GF-D8 (cell line): ENCODE measurements around the gene STYXL2.

ENCODE experiments used
- DNase-seq: peaks from one replicate; lab custom pipeline; 2025; lab: John Stamatoyannopoulos, UW

STYXL2 gene

DNA sequence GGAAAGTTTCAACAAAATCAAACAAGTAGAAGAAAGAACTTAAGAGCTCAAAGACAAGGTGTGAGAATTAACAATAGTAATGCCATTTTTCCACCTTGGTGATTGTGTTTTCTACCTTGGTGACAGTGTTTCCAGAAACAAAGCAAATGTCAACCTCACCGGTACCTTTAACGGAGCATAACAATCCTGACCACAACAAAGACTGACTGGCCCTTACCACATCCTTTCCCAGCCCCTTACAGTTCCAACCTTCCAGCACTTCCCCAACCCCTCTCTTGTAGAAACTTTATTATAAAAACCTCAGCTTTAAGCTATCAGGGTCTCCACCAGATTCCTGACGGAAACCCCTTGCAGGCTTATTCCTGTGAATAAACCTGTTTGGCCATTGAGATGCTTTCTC lies 16.7 kb downstream of the STYXL2 start:
- DNase-seq, result no peak

- DNase-seq, result no peak
These were observed 18.2 kb downstream of the STYXL2 start for GRCh38 chr1:167111868-167112709.

DNA sequence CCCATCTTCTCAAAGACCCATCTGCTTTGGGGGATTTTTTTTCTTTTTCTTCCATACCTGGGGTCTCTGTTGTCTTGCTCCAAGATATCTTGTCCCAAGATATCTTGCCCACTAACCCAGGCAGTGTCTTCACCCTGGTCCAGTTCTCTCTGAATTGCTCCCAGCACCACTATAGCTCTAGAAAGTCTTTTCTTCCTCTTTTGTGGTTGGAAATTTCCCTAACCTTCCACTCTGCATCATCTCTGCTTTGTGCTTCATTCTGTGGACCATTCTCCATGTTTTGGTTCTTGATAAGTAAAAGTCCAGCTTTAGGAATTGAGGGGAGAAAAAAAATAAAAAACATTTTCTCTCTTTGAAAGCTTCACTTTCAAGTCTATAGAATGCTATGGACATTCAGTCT lies 20.9 kb downstream of the STYXL2 start:
- DNase-seq, result no peak

DNA sequence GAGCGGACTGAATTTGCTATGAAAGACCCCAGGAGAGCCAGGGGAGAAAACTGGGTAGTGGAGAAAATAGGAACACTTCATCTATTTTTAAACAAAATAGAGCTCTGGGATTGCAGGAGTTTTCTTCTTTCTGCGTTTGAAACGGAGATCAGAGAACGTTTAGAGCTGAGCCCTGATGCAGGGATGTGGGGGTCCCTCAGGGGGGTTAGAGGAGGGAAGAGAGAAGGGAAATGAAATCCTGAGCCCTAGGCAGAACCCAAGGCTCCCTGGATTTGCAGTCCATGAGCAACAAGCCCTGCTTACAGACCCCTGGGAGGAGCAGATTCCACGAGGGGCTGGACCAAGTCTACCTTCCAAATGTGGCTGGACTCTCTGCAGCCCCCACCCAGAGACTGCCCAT lies 21.8 kb downstream of the STYXL2 start:
- no peak for DNase-seq

- no peak for DNase-seq
These were observed 22.3 kb downstream of the STYXL2 start for GRCh38 chr1:167116174-167116573.

DNA sequence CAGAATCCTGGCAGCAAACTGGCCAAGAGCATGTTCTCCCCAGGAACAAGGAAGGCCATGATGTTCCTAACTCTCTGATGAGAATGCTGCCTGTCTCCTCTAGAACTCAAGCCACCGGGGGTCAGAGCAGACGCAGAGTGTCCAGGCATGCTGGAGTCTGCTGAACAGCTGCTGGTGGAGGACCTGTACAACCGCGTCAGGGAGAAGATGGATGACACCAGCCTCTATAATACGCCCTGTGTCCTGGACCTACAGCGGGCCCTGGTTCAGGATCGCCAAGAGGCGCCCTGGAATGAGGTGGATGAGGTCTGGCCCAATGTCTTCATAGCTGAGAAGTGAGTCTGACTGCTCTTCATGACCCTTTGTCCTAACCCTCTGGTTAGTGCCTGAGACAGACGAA lies 23.4 kb downstream of the STYXL2 start:
- DNase-seq, result no peak

DNA sequence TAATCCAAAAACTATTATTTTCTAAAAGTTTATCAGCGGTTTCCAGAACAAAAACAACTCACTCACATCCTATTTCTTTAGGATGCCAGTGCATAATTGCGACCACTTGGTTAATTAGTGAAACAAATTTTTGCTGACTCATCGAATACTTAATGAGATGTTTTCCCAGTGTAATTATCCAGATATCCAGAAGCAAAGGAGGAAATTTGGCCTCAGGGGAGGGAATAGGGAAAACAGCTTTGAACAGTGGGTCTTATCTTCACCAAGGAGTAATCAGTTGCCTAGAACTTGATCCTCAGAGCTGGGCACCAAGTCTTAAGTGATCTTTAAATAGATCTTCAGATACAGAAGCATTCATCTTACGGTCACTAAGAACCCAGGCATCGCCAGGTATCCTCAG lies 24.3 kb downstream of the STYXL2 start:
- no peak for DNase-seq

DNA sequence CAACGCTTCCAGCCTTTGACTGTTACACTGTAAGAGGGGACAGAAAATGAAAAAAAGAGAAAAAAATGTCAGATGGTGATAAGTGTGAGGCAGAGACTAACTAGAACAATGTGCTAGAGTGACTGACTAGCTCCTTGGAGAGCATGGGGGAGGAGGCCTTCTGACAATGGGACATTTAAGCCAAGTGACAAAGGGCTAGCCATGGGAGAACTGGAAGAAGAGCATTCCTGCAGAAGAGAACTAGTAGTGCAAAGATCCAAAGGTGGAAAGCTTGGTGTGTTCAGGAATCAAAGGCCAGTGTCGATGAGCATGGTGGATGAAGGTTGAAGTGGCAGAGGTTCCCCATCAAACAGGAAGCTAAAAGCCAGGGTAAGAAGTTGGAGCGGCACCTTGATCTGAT lies 25.8 kb downstream of the STYXL2 start:
- DNase-seq, result no peak

GRCh38 chr1:167120899-167121298 lies 27.0 kb downstream of the STYXL2 start:
- no peak for DNase-seq

DNA sequence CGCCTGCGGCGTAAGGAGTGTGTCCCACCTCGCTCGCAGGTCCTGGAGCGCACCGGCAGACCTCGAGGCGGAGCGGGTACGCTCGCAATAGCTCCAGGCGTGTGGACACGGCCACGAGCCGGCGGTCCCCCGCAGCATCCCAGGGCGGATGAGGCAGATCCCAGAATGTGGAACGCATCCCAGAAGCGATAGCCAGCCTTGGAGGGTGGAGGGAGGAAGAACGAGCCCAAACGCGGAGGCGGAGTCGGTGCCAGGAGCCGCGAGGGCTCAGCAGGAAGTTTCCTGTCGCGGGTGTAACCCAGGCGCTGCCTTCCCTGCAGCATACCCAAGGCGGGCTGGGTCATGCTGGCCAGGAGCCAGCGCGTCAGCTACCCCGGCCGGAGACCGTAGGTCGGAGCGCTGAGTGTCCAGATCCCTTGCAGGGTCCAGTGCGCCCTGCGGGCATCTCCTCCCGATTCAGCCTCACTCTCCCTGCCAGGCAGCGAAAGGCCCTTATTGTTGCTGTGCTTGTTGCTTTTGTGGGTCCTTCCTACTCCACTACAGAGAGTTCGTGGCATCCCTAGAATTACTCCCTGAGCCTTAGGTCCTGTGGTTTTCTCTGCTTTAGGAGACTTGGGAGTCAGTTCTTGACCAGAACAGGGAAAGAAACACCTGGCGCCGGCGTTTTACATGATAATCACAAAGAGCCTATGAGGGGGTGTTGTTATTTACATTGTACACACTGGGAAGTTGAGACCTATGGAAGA lies 27.7 kb downstream of the STYXL2 start:
- DNase-seq, result no peak

DNA sequence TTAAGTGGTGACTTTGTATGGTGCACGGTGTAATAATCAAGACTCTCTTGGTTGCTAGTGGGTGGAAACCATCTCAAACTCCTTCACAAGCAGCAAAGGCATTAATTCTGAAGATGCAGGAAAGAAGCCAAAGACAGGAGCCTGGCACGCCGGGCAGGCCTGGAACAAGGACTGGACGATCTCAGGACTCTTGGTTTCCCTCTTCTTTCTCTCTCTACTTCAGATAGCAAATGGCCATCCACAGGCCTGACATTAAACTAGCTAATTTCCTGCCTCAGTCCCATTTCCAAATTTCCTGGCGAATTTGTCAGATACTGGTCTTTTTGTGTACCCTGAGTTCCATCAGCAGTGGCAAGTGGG lies 28.2 kb downstream of the STYXL2 start:
- no peak for DNase-seq

- DNase-seq, result no peak
These were observed 28.7 kb downstream of the STYXL2 start for GRCh38 chr1:167122568-167122967.

DNA sequence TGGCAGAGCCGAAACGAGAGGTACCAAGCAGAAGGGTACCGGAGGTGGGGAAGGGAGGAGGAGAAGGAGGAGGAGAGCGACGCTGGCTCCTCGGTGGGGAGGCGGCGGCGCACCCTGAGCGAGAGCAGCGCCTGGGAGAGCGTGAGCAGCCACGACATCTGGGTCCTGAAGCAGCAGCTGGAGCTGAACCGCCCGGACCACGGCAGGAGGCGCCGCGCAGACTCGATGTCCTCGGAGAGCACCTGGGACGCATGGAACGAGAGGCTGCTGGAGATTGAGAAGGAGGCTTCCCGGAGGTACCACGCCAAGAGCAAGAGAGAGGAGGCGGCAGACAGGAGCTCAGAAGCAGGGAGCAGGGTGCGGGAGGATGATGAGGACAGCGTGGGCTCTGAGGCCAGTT lies 32.4 kb downstream of the STYXL2 start:
- no peak for DNase-seq

DNA sequence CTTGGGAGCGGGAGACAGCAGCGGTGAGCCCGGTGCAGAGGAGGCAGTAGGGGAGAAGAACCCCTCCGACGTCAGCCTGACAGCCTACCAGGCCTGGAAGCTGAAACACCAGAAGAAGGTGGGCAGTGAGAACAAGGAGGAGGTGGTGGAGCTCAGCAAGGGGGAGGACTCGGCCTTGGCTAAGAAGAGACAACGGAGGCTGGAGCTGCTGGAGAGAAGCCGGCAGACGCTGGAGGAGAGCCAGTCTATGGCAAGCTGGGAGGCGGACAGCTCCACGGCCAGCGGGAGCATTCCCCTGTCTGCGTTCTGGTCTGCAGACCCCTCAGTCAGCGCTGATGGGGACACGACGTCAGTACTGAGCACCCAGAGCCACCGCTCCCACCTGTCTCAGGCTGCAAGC lies 32.9 kb downstream of the STYXL2 start:
- DNase-seq, result no peak

- no peak for DNase-seq
These were observed 33.4 kb downstream of the STYXL2 start for GRCh38 chr1:167127236-167127635.

GRCh38 chr1:167127661-167128060 lies 33.8 kb downstream of the STYXL2 start:
- no peak for DNase-seq

- DNase-seq, result no peak
These were observed 34.7 kb downstream of the STYXL2 start for GRCh38 chr1:167128261-167129227.

DNA sequence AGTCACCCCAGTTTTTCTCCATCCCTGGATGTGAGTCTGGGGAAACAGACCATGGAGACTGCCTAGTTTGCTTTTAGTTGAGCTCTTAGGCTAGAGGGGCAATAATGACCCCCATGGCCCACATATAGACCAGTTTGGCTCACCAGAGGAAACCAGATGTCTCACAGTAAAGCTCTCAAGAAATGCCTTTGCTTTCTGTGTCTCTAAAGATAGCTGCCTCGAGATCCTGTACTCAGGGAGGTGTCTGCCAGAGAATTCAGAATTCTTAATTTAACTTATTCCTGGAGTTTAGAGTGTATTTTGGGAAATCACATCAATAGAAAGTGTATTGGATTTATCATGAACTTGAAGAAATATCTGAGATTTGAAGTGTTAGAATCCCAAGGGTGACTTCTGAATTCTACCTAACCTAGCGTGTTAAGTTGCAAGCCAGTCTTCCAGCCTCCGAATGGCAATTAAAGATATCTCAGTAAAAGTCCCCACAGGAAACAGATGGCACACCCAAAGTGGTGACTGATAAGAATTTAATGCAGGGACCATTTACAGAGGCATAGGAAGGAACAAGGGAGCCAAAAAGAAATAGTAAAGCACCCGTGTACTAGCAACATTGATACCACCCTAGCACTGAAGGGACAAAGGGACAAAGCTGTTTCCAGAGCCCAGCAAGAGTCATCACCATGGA lies 37.1 kb downstream of the STYXL2 start:
- DNase-seq, result no peak

DNA sequence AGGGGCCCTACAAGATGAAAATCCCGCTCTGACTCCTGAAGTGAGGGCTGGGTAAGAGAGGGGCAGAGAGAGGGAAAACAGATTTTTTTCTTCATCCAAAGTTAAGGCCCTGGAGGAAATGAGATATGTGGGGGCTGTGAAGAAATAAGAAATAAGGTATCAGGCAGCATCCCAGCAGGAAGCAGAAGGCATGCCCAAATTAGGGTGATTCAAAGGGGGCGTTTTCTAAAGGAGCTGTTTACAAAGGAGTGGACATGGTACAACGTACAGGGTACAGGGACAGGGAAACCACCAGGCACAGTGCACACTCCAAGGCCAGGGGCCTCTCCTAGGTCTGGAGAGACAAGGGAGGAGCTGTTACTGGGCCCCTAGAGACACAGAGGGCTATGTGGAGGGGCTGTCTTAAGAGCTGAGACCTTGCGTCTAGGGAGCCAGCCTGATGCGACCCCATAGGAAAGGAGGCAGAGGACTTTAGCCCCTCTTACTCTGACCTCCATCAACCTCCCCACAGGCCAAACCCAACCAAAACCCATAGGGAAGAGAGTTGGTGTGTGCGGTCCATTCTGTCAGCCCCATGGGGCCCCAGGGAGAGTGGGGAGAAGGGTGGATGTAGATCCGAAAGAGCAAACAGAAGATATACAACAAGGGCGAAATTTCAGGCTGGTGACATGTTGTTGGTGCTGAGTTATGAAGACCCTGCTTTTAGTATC lies 38.6 kb downstream of the STYXL2 start:
- DNase-seq, result no peak

DNA sequence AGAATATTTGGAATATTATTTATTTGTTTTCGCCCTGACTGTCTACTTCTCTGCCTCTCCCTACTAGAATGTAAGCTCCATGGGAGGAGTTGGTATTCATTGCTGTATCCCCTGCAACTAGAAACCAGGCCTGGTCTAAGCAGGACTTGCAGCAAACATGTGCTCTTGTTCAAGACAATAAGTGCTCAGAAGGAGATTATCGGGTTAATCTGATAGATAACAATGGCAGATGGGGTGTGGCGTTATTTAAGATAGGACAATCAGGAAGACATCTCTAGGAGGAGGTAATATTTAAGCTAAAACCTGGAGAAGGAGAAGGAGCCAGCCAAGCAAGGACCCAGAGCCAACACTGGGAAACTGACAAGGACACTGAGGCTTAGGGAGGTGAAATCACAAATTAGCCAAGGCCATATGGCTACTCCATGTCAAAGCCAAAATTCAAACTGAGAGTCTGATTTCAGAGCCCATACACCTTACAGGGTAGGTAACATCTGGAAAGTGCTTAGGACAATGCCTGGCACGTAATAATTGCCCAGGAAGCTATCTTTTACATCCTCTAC lies 41.5 kb downstream of the STYXL2 start:
- DNase-seq, result no peak

GRCh38 chr1:167136191-167136614 lies 42.3 kb downstream of the STYXL2 start:
- DNase-seq, result no peak
